ENCODE results near the gene ZNF789. TPM values are rescaled to one million over a fixed set of nuclear protein-coding genes. Genes with fewer than 3 reads are reported as not detected.
A peak's percentile ranks its signal among the peaks of the same experiment; 100 is the strongest.
"Not testable (repeated sequence)": the region's sequence is repeated elsewhere in the genome, so short reads cannot be mapped to it uniquely, and the experiment has no call there.

The ZNF789 gene
- polyA plus RNA-seq (2014; cell fraction: cytosol; rRNA removed): 26.1 and 26.4 TPM in 2 replicates
- polyA plus RNA-seq (2014; cell fraction: nucleus; rRNA removed): 36.0 and 53.7 TPM in 2 replicates

- peak; percentile 97 for DNase-seq (ENCODE audit: low spot score)
Measured at GRCh38 chr7:99472561-99473314, at the start of gene ZNF789. Gene ZNF789, plus strand, starts transcription at chr7:99472890. Its CDS starts 3,567 bp downstream, at chr7:99476457.

DNA sequence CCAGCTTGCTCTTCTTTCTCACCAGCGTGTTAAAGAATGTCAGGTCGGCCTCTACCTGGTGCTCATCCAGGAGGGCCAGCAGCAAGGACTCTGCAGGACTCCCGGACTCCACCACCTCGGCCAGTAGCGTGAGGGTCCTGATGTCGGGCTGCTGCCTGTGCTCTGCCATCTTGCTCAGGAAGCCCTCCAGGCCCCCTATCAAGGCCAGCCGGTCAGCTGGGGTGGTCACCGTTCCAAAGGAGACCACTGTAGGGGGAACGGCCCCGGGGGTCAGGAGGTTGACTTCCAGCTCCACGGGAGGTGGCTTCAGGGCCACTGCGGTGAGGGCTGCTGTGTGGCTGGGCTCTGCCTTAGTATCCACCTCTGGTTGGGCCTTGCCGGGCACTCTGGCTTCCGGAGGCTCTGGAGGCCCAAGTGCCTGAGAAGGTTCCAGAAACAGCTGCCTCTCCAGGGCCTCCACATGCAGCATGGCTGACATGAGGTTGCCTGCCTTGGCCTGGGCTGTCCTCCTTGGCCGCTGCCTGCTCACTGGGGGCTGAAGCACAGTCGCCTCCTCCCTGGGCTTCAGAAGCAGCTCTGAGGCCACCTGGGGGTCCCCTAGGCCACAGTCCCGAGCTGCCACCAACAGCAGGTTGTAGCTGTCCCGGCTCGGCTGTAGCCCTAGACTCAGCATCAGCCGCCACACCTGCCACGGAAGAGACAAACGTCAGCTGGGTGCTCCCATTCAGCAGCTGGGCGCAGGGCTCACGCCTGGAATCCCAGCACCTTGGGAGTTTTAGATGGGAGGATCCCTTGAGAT lies 47.6 kb upstream of the ZNF789 start:
- DNase-seq (ENCODE audit: low spot score): no peak

GRCh38 chr7:99428972-99429566 lies 43.6 kb upstream of the ZNF789 start:
- DNase-seq (ENCODE audit: low spot score): no peak

DNA sequence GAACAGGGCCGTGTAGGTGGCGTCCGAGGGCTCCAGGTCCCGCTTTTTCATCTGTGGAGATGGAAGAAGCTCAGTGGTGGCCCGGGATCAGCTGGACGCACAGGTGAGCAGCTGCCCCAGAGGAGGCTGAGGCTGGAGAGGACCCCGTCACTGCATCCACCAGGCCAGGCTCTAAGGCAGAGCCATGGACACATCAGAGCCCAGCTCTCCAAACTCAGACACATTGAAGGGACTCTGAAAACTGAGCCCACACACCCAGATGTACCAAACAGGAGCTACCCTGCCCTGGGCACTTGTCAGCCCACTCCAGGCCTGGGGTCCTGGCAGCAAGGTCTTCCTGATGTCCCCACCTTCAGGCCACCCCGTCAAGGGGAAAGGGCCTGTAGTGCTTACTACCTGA lies 42.9 kb upstream of the ZNF789 start:
- DNase-seq (ENCODE audit: low spot score): no peak

- DNase-seq (ENCODE audit: low spot score): not testable (repeated sequence)
Measured at GRCh38 chr7:99431756-99432540, 40.7 kb upstream of the ZNF789 start.

DNA sequence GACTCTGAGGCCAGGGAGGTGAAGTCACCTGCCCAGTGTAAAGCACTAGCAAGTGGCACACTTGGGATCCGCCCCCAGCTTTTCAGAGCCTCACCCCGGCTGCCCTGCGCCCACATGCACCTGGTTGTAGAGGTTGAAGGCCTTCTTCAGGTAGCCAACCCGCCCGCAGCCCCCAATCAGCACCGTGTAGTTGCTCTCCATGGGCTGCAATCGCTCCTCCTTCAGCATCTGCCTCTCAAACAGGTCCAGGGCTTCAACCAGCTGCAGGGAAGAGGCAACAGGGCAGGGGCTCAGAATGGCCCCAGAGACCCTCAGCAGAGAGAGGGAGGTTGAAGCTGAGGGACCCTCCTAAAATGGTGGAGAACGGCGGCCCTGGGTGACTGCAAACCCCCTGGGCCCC lies 39.5 kb upstream of the ZNF789 start:
- DNase-seq (ENCODE audit: low spot score): no peak

DNA sequence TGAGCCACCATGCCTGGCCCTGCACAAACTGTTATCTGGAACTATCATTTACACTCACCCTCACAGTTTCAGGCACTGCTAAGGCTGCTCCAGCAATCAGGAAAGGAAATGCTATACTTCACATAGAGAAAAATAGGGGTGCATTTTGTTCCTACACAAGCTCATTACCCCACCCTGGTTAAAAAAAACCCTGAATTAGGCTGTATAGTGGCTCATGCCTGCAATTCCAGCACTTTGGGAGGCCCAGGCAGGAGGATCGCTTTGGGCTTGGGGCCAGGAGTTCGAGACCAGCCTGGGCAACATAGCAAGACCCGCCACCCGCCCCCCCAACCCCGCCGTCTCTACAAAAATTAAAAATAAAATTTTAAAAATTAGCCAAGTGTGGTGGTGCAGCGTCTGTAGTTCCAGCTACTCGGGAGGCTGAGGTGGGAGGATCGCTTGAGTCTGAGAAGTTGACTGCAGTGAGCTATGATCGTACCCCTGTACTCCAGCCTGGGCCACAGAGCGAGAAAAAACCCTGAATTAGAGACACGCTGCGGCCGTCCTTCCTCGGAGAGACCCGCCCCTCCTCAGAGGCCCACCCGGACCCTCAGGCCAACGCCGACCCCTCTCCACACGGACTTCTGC lies 34.6 kb upstream of the ZNF789 start:
- DNase-seq (ENCODE audit: low spot score): no peak

- peak; percentile 95 for DNase-seq (ENCODE audit: low spot score)
Measured at GRCh38 chr7:99438573-99439480, 33.9 kb upstream of the ZNF789 start, which contains the start of the genes CPSF4 and PTCD1. Gene CPSF4, plus strand, starts transcription at chr7:99438943. Its CDS starts 140 bp downstream, at chr7:99439083. Gene PTCD1, minus strand, starts transcription at chr7:99438798. Its CDS starts 3,556 bp downstream, at chr7:99435242.

DNA sequence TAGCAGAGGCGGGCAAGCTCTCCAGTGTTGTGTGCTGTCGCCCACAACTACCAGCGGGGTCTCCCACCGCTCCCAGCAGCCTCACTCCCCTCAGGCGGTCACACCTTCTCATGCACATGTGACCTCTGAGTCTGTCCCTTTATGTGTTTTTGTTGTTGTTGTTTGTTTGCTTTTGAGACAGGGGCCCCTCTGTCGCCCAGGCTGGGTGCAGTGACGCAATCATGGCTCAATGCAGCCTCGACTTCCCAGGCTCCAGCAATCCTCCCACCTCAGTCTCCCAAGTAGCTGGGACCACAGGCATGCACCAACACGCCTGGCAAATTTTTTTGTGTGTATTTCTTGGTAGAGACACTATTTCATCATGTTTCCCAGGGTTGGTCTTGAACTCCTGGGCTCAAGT lies 32.5 kb upstream of the ZNF789 start:
- DNase-seq (ENCODE audit: low spot score): no peak

DNA sequence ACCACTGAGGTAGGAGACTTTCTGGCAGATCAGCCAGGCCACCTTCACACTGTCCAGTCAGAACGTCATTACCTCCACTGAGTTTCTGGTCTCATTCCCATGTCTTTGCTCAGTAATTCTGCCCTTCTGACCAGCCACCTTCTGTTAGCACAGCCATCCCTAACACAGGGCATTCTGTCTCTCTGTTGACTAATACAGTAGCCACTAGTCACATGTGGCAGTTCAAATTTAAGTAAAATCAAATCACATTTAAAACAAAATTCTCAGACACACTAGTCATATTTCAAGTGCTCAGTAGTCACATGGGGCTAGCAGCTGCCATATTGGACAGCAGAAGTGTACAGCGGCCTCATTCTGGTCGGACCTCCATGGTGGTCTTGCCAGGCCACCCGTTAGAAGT lies 26.6 kb upstream of the ZNF789 start:
- DNase-seq (ENCODE audit: low spot score): no peak

GRCh38 chr7:99447943-99448342 lies 24.7 kb upstream of the ZNF789 start:
- DNase-seq (ENCODE audit: low spot score): no peak

DNA sequence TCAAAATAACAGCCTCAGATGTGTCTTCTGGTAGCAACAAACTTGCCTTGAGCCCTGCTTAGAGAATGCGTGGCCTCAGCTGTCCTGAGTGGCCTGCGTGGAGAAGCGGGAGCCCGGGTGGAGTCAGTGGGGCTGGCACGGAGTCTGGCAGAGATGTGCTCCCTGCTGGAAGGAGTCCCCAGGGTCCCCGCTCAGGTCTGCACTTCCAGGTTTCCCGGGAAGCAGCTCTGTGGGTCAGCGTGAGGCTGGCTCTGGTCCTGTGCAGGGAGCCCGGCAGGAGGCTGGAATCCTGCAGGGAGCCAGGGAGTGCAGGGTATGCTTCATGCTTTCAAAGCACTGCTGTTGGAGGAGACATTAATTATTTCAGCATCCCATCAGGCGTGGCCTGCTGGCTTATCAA lies 23.8 kb upstream of the ZNF789 start:
- DNase-seq (ENCODE audit: low spot score): no peak

GRCh38 chr7:99449326-99449725 lies 23.4 kb upstream of the ZNF789 start:
- DNase-seq (ENCODE audit: low spot score): no peak

DNA sequence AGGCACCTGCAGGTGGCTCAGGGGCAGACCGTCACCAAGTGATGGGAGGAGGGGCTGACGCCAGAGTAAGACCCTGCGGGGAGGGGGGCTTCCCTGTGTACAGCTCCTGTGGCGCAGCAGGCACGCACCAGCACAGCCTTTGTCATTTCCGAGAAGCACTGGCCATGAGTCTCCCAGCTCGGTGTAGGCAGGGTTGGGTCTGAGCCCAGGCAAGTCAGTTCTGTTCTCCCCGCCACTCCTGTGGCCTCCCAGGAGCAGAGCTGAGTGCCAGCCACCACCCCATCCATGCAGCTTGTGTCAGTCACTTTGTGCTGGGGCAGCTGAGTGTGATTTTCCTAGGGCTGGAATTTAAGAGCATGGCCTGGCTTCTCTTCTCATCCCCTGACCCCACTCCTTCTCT lies 20.8 kb upstream of the ZNF789 start:
- no peak for DNase-seq (ENCODE audit: low spot score)

- no peak for DNase-seq (ENCODE audit: low spot score)
Measured at GRCh38 chr7:99452541-99452940, 20.1 kb upstream of the ZNF789 start.

DNA sequence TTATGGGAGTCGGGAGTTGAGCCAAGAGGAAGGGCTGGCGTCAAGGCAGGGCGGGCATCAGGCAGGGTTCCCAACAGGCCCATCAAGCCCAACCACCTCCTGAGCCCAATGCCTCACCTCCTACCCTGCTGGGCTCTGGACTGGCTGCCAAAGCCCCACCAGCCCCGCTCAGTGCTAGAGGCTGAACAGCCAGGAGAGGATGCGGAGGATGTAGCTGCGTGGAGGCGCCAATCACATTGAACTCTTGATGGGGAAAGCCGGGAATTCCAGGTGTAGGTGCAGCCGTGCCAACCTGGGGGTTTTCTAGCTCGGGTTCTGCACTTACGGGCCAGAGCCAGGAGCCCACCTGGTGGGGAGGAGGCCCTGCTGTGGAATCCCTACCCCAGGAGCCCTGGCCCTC lies 19.6 kb upstream of the ZNF789 start:
- DNase-seq (ENCODE audit: low spot score): no peak

- DNase-seq (ENCODE audit: low spot score): no peak
Measured at GRCh38 chr7:99455874-99456273, 16.8 kb upstream of the ZNF789 start.

DNA sequence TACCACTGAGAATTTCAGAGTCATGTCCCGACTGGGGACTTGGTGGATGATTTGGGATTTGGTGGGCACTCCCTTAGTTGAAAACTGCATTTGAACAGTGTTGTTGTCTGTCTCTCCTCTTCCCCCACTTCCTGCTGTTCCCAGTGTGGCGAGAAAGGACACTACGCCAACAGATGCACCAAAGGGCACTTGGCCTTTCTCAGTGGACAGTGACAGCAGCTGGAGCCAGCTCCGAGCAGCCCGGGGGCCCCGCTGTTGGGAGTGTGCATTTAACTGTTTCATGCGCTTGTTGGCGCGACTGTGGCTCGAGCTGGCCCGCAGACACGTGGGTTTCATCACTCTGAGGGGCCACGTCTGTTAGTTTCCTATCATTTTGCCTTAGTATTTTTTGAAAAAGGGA lies 16.4 kb upstream of the ZNF789 start:
- DNase-seq (ENCODE audit: low spot score): no peak

DNA sequence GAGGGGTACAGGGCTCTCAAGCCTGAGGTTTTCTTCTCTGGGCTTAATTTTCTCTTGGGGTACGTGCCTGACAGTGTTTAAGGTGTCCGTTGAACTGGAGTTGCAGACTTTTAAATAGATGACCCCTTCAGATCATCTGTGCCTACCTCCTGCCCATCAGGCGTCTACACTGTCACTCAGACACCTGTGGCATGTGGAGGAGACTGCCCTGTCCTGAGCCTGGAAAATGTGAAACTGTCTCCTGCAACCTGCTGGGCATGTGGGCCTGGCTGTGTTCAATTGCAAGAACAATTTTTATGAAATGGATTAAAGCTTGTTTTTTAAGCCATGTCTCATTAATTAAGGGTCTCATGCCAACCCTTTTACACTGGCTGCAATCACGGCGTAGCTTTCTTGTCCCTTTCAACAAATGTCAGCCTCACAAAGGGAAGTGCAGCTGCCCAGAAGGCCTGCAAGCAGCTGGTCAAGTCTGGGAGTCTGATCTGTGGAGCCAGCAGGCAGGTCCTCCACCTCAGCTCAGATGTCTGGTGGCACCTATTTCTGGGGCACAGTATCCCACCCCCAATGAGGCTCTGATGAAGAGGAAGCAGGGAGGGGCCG lies 15.5 kb upstream of the ZNF789 start:
- DNase-seq (ENCODE audit: low spot score): no peak

Data from SK-N-DZ (cell line).